Measurements from ENCODE around the gene ZNF341. TPM values are rescaled to one million over a fixed set of nuclear protein-coding genes. Genes with fewer than 3 reads are reported as not detected.

ZNF341 gene
- total and polyA plus RNA-seq, 9 of the 15 experiments (the other 6 are each of a cell fraction or from before 2014, with no cell fraction given): 0.08 to 2.6 (median 1.0) TPM

GRCh38 chr20:33732166-33732970 is 572 bp downstream of the ZNF341 start (continued):
- TF ChIP-seq IRF1 (CRISPR knock-in tag; IDR thresholded peaks at IDR 0.05; ENCODE audit: borderline replicate concordance) (no peak; the same call in 1 of the 2 replicates), ATF3 (IDR thresholded peaks at IDR 0.05) (no peak), ATF3 (CRISPR knock-in tag; conservative IDR thresholded peaks at IDR 0.05) (no peak), PATZ1 (CRISPR knock-in tag; IDR thresholded peaks at IDR 0.05; ENCODE audit: borderline replicate concordance) (no peak), L3MBTL2 (IDR thresholded peaks at IDR 0.05) (peak; percentile 96), SMARCA5 (IDR thresholded peaks at IDR 0.05) (no peak), ETS1 (conservative IDR thresholded peaks at IDR 0.05; ENCODE audit: control insufficient read depth, low read depth, low read length) (peak; percentile 68), ZNF395 (CRISPR knock-in tag; IDR thresholded peaks at IDR 0.05) (peak; percentile 91), JUND (IDR thresholded peaks at IDR 0.05; ENCODE audit: borderline replicate concordance, low read depth, low read length) (peak; percentile 99), JUND (tag; IDR thresholded peaks at IDR 0.05; ENCODE audit: borderline replicate concordance, low read depth, low read length) (peak; percentile 39; the same call in 1 of the 3 replicates), TEAD1 (CRISPR knock-in tag; IDR thresholded peaks at IDR 0.05) (no peak; a peak in 1 of 4 replicates), SMC3 (conservative IDR thresholded peaks at IDR 0.05; ENCODE audit: insufficient read depth, low read depth, low read length) (peak; percentile 4; the same call in 1 of the 2 replicates), ZNF274 (IDR thresholded peaks at IDR 0.05; ENCODE audit: borderline replicate concordance, low read depth, low read length) (no peak), EZH2 (IDR thresholded peaks at IDR 0.05; ENCODE audit: borderline replicate concordance, low read depth, low read length) (no peak), ZBTB8A (IDR thresholded peaks at IDR 0.05; ENCODE audit: partially characterized antibody) (no peak), MNT (conservative IDR thresholded peaks at IDR 0.05) (0 out of 4 replicates have a peak, but pooled peaks of 1 of the 2 experiments have one; percentile 12), HDAC3 (IDR thresholded peaks at IDR 0.05; ENCODE audit: borderline replicate concordance, partially characterized antibody) (no peak)

Measured in K562 (cell line).